Erythroblast (primary cell): ENCODE results near the gene ATXN2.
"Not testable (repeated sequence)": the region's sequence is repeated elsewhere in the genome, so short reads cannot be mapped to it uniquely, and the experiment has no call there.

Experiments
- DNase-seq, 2 experiments: peaks; one replicate each; lab custom pipeline; 2025; lab: John Stamatoyannopoulos, UW
- GATA1 ChIP-seq: IDR thresholded peaks from 2 replicates; pipeline ENCODE4 v1.6.1; 2011; ENCODE audit warnings: low read depth, mild to moderate bottlenecking, control low read depth, low read length, moderate library complexity
- POLR2A ChIP-seq: IDR thresholded peaks from 2 replicates; pipeline ENCODE4 v1.6.1; 2011; ENCODE audit warnings: mild to moderate bottlenecking, low read length

ATXN2 gene

GRCh38 chr12:111467092-111467856 is 131.8 kb downstream of the ATXN2 start:
- TF ChIP-seq GATA1: no peak
- TF ChIP-seq POLR2A: no peak
- DNase-seq: peak in 1 of 2 experiments; percentile 18

DNA sequence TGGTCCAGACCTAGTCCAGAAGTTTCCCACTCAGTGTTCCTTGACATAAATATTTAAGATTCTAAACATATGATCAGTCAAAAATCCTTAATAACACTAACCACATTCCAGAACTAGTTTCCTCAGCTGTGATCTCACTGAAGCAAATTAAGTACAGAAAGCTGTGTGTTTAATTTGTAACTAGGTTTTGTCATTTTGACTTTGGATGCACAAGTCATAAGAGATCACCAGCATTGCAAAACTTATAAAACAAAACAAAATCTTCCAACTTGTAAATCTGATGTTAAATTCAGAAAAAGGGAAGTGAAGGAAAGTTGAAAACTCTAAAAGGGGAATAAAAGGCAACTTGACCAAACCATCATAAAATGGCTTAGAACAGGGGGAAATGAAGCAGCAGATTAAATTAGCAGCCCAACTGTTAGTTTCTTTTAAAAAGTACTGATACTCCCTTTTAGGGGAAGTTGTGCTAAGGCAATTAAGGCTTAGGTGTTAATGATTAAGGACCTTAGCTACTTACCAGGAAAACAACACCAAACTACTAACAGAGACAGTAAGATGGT is 136.8 kb downstream of the ATXN2 start:
- TF ChIP-seq GATA1 (no peak), POLR2A (no peak)
- DNase-seq: no peak

DNA sequence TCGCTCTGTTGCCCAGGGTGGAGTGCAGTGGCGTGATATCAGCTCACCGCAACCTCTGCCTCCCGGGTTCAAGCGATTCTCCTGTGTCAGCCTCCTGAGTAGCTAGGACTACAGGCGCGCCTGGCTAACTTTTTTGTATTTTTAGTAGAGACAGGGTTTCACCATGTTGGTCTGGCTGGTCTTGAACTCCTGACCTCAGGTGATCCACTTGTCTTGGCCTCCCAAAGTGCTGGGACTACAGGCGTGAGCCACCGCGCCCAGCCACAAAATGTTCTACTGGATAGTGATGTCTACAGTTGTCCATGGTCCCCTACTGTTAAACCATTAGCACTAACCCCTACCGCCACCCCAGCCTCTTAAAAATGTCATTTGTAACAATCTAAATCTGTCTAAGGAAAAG is 139.0 kb downstream of the ATXN2 start:
- DNase-seq: not testable (repeated sequence)

DNA sequence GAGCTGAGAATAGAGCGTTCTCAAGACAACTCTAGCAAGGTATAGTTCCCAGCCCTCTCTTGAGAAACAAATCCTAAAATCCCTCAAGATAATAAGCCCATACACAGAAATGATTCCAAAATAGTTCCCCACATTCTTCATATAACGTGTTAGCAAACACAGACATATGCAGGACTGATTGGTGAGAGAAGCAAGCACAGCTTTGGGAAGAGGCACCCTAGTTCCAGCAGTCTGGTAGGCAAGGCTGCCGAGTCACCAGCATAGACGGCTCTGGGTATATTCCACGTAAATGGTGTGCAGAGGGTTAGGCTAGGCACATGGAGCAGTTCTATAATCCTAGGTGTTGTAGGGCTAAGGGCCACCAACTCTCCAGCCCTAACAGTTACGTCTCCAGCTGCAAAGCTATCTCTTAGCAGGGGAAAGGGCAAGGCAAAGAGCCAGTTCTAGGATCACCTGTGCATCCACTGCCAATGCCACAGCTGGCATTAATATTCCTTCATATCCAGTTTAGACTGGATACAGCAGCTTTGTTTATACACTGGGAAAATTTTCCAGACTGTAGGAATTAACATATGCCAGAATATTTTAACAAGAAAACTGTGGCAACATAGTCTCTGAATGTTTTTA is 140.5 kb downstream of the ATXN2 start:
- TF ChIP-seq POLR2A (no peak), GATA1 (no peak)
- no peak for DNase-seq

- no peak for DNase-seq
- no peak for TF ChIP-seq POLR2A
- no peak for TF ChIP-seq GATA1
These were observed 141.5 kb downstream of the ATXN2 start for GRCh38 chr12:111457577-111457976.

DNA sequence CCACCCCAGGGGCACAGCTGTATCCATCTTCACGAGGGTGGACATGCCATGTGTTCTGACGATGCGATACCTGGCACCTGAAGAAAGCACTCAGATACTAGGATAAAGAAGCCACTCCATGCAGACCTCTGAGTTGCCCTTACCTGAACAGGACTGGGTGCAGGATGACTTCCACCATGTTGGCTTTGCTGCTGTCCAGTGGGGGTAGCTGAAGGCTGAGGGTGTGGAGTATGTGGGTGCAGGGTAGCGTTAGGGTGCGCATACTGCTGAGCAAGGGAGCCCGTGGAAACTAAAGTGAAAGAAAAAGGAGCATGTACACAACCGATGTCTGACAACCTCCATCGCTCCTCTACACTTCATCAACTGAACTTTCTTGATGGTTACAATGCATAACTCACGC is 142.0 kb downstream of the ATXN2 start:
- DNase-seq: no peak
- TF ChIP-seq GATA1: no peak
- no peak for TF ChIP-seq POLR2A

- no peak for DNase-seq
- TF ChIP-seq GATA1: no peak
- TF ChIP-seq POLR2A: no peak
These were observed 143.4 kb downstream of the ATXN2 start for GRCh38 chr12:111455448-111456320.

DNA sequence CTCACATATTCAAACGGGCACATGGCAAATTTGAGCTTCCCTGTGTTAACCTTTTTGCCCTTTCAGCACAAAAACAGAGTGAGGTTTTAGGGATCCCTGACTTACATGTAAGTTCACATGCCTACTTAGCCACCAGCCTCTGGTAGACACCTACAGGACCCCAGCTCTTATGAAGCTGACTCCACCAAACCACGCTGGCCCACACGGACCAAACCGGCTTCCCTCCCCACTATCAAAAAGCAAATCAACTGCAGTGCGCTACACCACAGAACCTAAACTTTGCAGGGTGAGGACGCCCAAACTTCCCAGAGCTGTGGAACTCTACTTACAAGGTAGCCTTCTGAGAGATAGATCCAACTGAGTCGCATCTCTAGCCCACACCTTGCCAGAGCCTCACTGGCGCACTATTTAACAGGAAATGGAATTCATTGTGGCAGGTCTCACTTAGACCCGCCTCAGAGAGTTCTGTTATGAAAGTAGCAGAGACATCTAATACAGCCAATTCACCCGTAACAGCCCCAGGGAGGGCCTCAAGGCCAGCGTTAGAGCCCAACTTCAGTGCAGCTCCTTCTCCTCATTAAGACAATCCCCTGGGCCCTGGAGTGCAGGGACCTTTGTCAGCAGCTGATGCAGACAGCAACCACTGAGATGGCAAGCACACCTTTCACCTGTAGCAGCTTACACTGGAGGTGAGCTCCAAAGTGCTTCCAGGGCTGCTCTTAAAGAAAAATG is 144.2 kb downstream of the ATXN2 start:
- DNase-seq: no peak
- TF ChIP-seq GATA1 (no peak), POLR2A (no peak)

GRCh38 chr12:111454311-111454710 is 144.8 kb downstream of the ATXN2 start:
- TF ChIP-seq POLR2A: no peak
- no peak for TF ChIP-seq GATA1
- no peak for DNase-seq

DNA sequence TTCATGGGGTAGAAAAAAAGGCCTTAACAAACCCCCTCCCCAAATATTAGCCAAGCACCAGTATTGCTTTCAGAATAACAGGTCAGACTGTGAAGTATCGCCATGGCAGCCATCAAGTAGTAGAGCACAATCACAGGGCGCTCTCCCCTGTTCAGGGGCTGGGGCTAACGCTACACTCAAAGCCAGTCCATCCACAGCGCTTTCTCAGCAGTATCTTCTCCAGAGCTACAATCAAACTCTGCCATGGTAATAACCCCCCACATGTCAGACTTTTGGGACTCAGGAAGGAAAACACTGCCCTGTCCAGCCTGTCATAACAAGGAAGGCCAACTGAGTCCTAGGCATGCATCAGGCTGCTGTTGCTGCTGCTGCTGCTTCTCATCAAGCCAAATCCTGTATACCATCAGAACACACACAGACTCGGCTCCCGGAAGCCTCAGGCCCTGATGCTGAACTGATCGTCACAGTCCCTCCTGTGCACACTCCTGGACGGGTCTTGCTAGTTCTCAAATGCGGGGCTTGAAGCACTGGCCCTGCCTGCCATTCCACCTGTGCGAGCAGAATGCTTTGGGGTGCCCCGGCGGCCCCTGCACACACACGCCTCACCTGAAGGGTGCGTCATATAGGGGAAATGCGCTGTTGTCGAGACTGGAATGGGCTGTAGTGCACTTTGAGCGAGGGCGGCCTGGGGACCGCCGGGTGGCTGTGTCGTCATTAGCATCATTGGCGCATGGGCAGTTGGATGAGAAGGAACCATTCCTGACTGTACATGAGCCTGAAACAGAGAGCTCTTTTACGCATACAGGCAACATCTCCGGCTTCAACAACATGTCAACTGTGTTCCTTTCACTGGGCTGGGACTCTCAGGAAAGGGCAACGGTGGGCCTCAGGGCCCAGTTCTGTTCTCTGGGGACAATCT is 145.8 kb downstream of the ATXN2 start:
- TF ChIP-seq GATA1: no peak
- TF ChIP-seq POLR2A: no peak
- no peak for DNase-seq

DNA sequence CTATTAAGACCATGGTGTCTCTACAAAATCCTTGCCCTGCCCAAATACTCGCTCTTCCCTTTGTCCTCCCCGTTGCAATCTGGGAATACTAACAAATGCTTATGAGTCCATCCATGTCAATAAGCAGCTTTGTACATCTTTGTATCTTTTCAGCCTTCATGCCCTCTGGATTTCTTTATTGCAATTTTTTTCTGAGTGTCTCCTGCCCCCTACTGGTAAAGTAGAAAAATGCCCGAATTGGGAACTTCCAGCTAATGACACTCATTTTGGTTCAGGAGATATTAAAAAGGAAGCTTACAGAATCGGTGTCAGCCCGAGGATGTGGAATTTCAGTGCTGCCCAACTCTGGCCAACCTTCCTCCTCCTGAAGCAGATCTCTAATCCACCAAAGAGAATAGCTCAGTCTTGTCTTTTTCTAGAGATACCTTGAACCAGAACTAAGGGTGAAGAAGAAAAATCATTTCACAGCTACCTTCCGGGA is 147.4 kb downstream of the ATXN2 start:
- peak; percentile 68 to 80 for DNase-seq
- TF ChIP-seq GATA1: no peak
- no peak for TF ChIP-seq POLR2A

- TF ChIP-seq POLR2A: no peak
- TF ChIP-seq GATA1: no peak
These were observed 147.9 kb downstream of the ATXN2 start for GRCh38 chr12:111451232-111451631.

More at GRCh38 chr12:111451232-111451631, 147.9 kb downstream of the ATXN2 start:
- DNase-seq: no peak
